ENCODE results near the gene ADGRE2. TPM values are rescaled to one million over a fixed set of nuclear protein-coding genes. Genes with fewer than 3 reads are reported as not detected.

Gene ADGRE2
- polyA plus RNA-seq, 2 of the 4 experiments (the other 2 are of a cell fraction) = 0.39 to 0.47 TPM

- TF ChIP-seq EHF (CRISPR knock-in tag; IDR thresholded peaks at IDR 0.05) (no peak), REST (IDR thresholded peaks at IDR 0.05) (no peak), CBX8 (IDR thresholded peaks at IDR 0.05) (no peak), RNF2 (IDR thresholded peaks at IDR 0.05; ENCODE audit: borderline replicate concordance, low read depth) (no peak), TP53 (CRISPR knock-in tag; IDR thresholded peaks at IDR 0.05) (no peak), MAX (IDR thresholded peaks at IDR 0.05) (no peak), MAFK (IDR thresholded peaks at IDR 0.05; ENCODE audit: partially characterized antibody) (no peak), POLR2AphosphoS2 (conservative IDR thresholded peaks at IDR 0.05; ENCODE audit: low read length) (no peak), FOXS1 (CRISPR knock-in tag; IDR thresholded peaks at IDR 0.05) (no peak), SREBF2 (IDR thresholded peaks at IDR 0.05) (no peak)
- H3K4me2 ChIP-seq = no peak overlapping the region
- no peak overlapping the region for H3K27ac ChIP-seq
- no peak for DNase-seq (ENCODE audit: low read depth in 1 of 2, low spot score in 1 of 2)
- H3K9me3 ChIP-seq = no peaks in the 10 kb centered on the region
- no peak for ATAC-seq
- ChIA-PET POLR2A (no interaction called here), CTCF (interaction anchor here (1.1 kb wide), 1 partner anchor 31 kb away, joined by 3 read pairs; no protein-coding TSS in a partner anchor)
- WGBS (ENCODE audit: missing lambda C conversion rate) = 9% methylated on average over 3 of the region's 3 CpGs
- FAIRE-seq = no peak
- H3K4me1 ChIP-seq = no peaks in the 10 kb centered on the region
- H3K4me3 ChIP-seq = no peak overlapping the region
Observed at GRCh38 chr19:14817052-14817451, 38.7 kb upstream of the ADGRE2 start.

- WGBS (ENCODE audit: missing lambda C conversion rate) = 19% methylated on average over 2 of the region's 2 CpGs
Observed at GRCh38 chr19:14814982-14815652, 36.8 kb upstream of the ADGRE2 start.

More at GRCh38 chr19:14814982-14815652, 36.8 kb upstream of the ADGRE2 start:
- FAIRE-seq = no peak
- H3K9me3 ChIP-seq = no peaks in the 10 kb centered on the region
- H3K4me2 ChIP-seq = no peak overlapping the region
- no peak overlapping the region for H3K4me3 ChIP-seq
- no peak overlapping the region for H3K27ac ChIP-seq
- CTCF ChIA-PET = no interaction called here
- TF ChIP-seq HOXA7 (CRISPR knock-in tag; IDR thresholded peaks at IDR 0.05) = no peak
- no peak for TF ChIP-seq CBX2 (IDR thresholded peaks at IDR 0.05; ENCODE audit: borderline replicate concordance, low read depth)
- TF ChIP-seq CTCF (IDR thresholded peaks at IDR 0.05) = no peak
- no peak for TF ChIP-seq TFCP2L1 (CRISPR knock-in tag; IDR thresholded peaks at IDR 0.05)
- no peak for TF ChIP-seq CHD4 (IDR thresholded peaks at IDR 0.05; ENCODE audit: borderline replicate concordance)
- no peak for TF ChIP-seq HOXB5 (CRISPR knock-in tag; IDR thresholded peaks at IDR 0.05)
- TF ChIP-seq CEBPB (IDR thresholded peaks at IDR 0.05) = no peak
- no peak for TF ChIP-seq NR3C1 (IDR thresholded peaks at IDR 0.05)
- TF ChIP-seq JUNB (IDR thresholded peaks at IDR 0.05) = no peak
- TF ChIP-seq HES2 (IDR thresholded peaks at IDR 0.05) = no peak
- no peak for TF ChIP-seq POLR2A (IDR thresholded peaks at IDR 0.05; ENCODE audit: low read length)
- no peak for TF ChIP-seq EHMT2 (IDR thresholded peaks at IDR 0.05; ENCODE audit: low read depth)
- ATAC-seq = no peak
- DNase-seq (ENCODE audit: low read depth in 1 of 2, low spot score in 1 of 2) = no peak
- POLR2A ChIA-PET = no interaction called here
- H3K4me1 ChIP-seq = no peaks in the 10 kb centered on the region
